Caco-2 (cell line): ENCODE data around the gene GID8. TPM values are rescaled to one million over a fixed set of nuclear protein-coding genes. Genes with fewer than 3 reads are reported as not detected.
"Not testable (repeated sequence)": the region's sequence is repeated elsewhere in the genome, so short reads cannot be mapped to it uniquely, and the experiment has no call there.

Source experiments
- BruUV-seq: library from RNA; stranded (reverse); fragments of 400-500 nt; replicated peaks from 2 replicates; lab custom pipeline; 2021; lab: Mats Ljungman, UMichigan
- CTCF ChIA-PET: fragments of 300-600 bp; sonication (Branson Sonifier 250); formaldehyde crosslinking; loops from one replicate; lab custom pipeline; 2022; ENCODE audit warnings: antibody characterized with exemption; lab: Charles Lee
- POLR2A ChIA-PET: fragments of 300-600 bp; sonication (Branson Sonifier 250); formaldehyde crosslinking; loops from one replicate; lab custom pipeline; 2022; ENCODE audit warnings: antibody characterized with exemption; lab: Charles Lee
- DNase-seq, 2 experiments: peaks; one replicate each; pipeline versions ENCODE4 v3.0.0 to v3.0.0-alpha.2; 2020 to 2022
- H3K27me3 ChIP-seq: replicated peaks from 2 replicates; pipeline ENCODE4 v1.6.0; 2011; ENCODE audit warnings: low read length; ENCODE audit not compliant: control insufficient read depth, insufficient read depth
- H3K36me3 ChIP-seq: 2 replicates; pipeline ENCODE4 v1.5.1; 2011; ENCODE audit warnings: low read length; ENCODE audit not compliant: control insufficient read depth, insufficient read depth
- H3K4me1 ChIP-seq: fragments of 250-450 bp; sonication (Bioruptor Pico); 2 replicates; pipeline ENCODE4 v1.5.1; 2020; ENCODE audit warnings: mild to moderate bottlenecking
- H3K4me3 ChIP-seq: 2 replicates; pipeline ENCODE4 v1.5.1; 2011; ENCODE audit warnings: low read depth, mild to moderate bottlenecking, control low read depth, low read length
- H3K9me3 ChIP-seq: fragments of 250-450 bp; sonication (Bioruptor Pico); 2 replicates; pipeline ENCODE4 v1.5.1; 2020; ENCODE audit warnings: mild to moderate bottlenecking, moderate library complexity
- H3K27ac Mint-ChIP-seq: one replicate; pipeline ENCODE4 v1.8.0; 2022; ENCODE audit warnings: mixed read lengths; ENCODE audit not compliant: unreplicated experiment
- H3K27me3 Mint-ChIP-seq: one replicate; pipeline ENCODE4 v1.8.0; 2022; ENCODE audit warnings: mixed read lengths; ENCODE audit not compliant: insufficient read depth, unreplicated experiment
- H3K36me3 Mint-ChIP-seq: one replicate; pipeline ENCODE4 v1.8.0; 2022; ENCODE audit warnings: mild to moderate bottlenecking, mixed read lengths; ENCODE audit not compliant: insufficient read depth, unreplicated experiment
- H3K4me1 Mint-ChIP-seq: one replicate; pipeline ENCODE4 v1.8.0; 2022; ENCODE audit warnings: low read depth, mixed read lengths; ENCODE audit not compliant: unreplicated experiment
- H3K4me3 Mint-ChIP-seq: one replicate; pipeline ENCODE4 v1.8.0; 2022; ENCODE audit warnings: mild to moderate bottlenecking, moderate library complexity, mixed read lengths; ENCODE audit not compliant: unreplicated experiment
- H3K9me3 Mint-ChIP-seq: one replicate; pipeline ENCODE4 v1.8.0; 2022; ENCODE audit warnings: mixed read lengths; ENCODE audit not compliant: unreplicated experiment
- CTCF ChIP-seq, 2 experiments: fragments of 200-600 bp in 1 of 2; IDR thresholded peaks; 1 replicate in 1 of 2; 2 replicates in 1 of 2; pipeline versions ENCODE4 v1.5.1 to v1.8.0; 2011 to 2022; ENCODE audit warnings: antibody characterized with exemption in 1 of 2, control low read depth in 1 of 2, inconsistent platforms in 1 of 2, low read depth in 1 of 2, low read length in 1 of 2, mild to moderate bottlenecking in 1 of 2, moderate library complexity in 1 of 2; ENCODE audit not compliant: insufficient read depth in 1 of 2, severe bottlenecking in 1 of 2, unreplicated experiment in 1 of 2
- intact Hi-C: fragments of 100-400 bp; cut with micrococcal nuclease; formaldehyde crosslinking; loops from one replicate; pipeline ENCODE4 v1.10.0; 2022; ENCODE audit not compliant: unreplicated experiment
- total RNA-seq: library from RNA; stranded (reverse); gene quantifications from 2 replicates; pipeline ENCODE4 v1.2.3, GENCODE V29; 2022

The GID8 gene
- total RNA-seq, 1 experiment from 2014 or later = 133 TPM

DNA sequence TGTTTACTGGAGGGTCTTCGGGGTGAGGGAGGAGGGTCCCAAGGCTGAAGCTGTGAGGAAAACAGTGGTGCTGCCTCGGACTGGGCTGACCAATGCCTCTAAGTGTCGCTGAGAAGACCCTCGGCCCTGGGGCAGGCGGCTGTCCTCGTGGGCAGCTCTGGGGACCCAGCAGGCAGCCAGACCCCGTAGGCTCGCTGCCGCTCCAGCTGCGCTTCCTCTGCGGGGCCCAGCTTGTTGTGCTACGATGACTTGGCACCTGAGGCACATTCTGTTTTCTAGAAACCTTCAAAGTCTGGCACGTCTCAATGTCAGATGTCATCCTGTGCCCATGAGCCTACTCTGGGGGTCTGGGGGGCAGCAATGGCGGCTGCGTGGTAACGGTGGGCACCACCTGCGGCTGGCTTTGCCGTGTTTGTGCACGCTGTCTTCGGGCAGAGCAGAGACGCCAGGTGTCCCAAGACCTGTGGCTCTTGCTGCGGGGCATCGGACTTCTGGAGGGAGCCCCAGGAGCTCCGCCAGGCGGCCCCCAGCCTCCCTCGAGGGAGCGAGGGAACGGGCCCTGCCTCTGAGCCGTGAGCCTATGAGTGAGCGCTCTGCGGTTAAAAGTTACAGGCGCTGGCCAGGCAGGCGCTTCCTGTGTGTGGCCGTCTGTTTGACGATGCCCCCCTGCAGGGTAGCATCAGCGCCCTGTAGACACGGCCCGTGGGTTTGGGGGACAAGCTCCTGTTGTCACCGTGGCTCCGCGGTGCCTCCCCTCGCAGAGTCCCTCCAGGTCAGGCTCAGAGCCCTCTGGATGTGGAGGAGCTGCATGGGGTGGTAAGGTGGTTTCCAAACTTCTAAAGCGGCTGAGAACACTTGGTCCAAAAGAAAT is 21.4 kb downstream of the GID8 start:
- Mint-ChIP-seq H3K9me3 (no peaks in the 10 kb centered on the region), H3K4me3 (no peak overlapping the region), H3K36me3 (peaks cover 68% of the 10 kb centered on the region), H3K4me1 (peaks cover 21% of the 10 kb centered on the region), H3K27ac (no peak overlapping the region), H3K27me3 (no peaks in the 10 kb centered on the region)
- CTCF ChIA-PET = interaction anchor here (2.1 kb wide), 1 partner anchor 13 kb away, joined by 8 read pairs; no protein-coding TSS in a partner anchor
- H3K36me3 ChIP-seq = peaks cover 22% of the 10 kb centered on the region
- BruUV-seq = no TSS peak
- POLR2A ChIA-PET = no interaction called here
- no peak for TF ChIP-seq CTCF (IDR thresholded peaks at IDR 0.05; ENCODE audit: insufficient read depth in 1 of 2, low read depth in 1 of 2, low read length in 1 of 2, severe bottlenecking in 1 of 2, unreplicated experiment in 1 of 2)
- intact Hi-C loops = no loop called here
- no peak overlapping the region for H3K4me3 ChIP-seq
- H3K27me3 ChIP-seq = no peaks in the 10 kb centered on the region
- peaks cover 20% of the 10 kb centered on the region for H3K4me1 ChIP-seq
- DNase-seq = no peak
- no peaks in the 10 kb centered on the region for H3K9me3 ChIP-seq

- peaks cover 13% of the 10 kb centered on the region for H3K4me1 ChIP-seq
- H3K4me3 ChIP-seq = no peak overlapping the region
- H3K4me1 Mint-ChIP-seq = peaks cover 16% of the 10 kb centered on the region
- no peaks in the 10 kb centered on the region for H3K9me3 Mint-ChIP-seq
- no peak for TF ChIP-seq CTCF (IDR thresholded peaks at IDR 0.05; ENCODE audit: insufficient read depth in 1 of 2, low read depth in 1 of 2, low read length in 1 of 2, severe bottlenecking in 1 of 2, unreplicated experiment in 1 of 2)
- CTCF ChIA-PET = interaction anchor here (2.1 kb wide), 1 partner anchor 13 kb away, joined by 8 read pairs; no protein-coding TSS in a partner anchor
- H3K9me3 ChIP-seq = no peaks in the 10 kb centered on the region
- peaks cover 69% of the 10 kb centered on the region for H3K36me3 Mint-ChIP-seq
- H3K36me3 ChIP-seq = peaks cover 24% of the 10 kb centered on the region
- no peaks in the 10 kb centered on the region for H3K27me3 Mint-ChIP-seq
- POLR2A ChIA-PET = no interaction called here
- no TSS peak for BruUV-seq
- H3K27me3 ChIP-seq = no peaks in the 10 kb centered on the region
- H3K27ac Mint-ChIP-seq = no peak overlapping the region
- DNase-seq = no peak
- intact Hi-C loops = no loop called here
- H3K4me3 Mint-ChIP-seq = no peak overlapping the region
These were observed 22.1 kb downstream of the GID8 start for GRCh38 chr20:62959998-62960436.

DNA sequence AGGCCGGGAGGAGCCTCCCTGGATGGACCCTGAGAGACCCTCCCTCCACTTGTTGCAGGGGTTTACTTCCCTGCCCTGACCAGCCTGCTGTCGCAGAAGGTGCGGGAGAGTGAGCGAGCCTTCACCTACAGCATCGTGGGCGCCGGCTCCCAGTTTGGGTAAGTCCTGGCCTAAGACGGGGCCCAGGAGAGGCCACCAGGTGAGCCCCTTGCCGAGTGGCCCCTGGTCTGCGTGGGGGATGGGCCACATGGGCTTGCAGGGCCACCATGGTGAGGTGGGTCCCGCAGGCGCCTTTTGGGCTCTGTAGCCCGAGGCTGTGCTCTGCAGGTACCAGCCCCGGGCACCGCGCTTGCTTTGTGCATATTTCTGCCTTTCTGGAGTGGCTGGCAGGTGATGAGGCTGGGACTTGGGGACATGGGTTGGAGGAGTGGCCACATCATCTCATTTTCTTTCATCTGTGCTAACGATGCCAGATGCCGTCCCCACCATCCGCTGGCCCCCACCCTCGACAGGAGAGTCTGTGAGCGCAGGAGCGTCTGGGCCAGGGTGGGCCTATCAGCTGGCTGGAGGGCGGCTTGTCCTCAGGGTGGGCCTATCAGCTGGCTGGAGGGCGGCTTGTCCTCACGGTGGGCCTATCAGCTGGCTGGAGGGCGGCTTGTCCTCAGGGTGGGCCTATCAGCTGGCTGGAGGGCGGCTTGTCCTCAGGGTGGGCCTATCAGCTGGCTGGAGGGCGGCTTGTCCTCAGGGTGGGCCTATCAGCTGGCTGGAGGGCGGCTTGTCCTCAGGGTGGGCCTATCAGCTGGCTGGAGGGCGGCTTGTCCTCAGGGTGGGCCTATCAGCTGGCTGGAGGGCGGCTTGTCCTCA is 22.7 kb downstream of the GID8 start:
- H3K4me3 Mint-ChIP-seq, H3K27me3 Mint-ChIP-seq, POLR2A ChIA-PET, H3K27ac Mint-ChIP-seq, BruUV-seq, H3K4me1 ChIP-seq, intact Hi-C loops, H3K9me3 ChIP-seq, DNase-seq, H3K27me3 ChIP-seq, H3K9me3 Mint-ChIP-seq, H3K4me3 ChIP-seq: not testable (repeated sequence)
- CTCF ChIA-PET = interaction anchor here (2.1 kb wide), 1 partner anchor 12 kb away, joined by 8 read pairs; no protein-coding TSS in a partner anchor
- H3K36me3 ChIP-seq = peaks cover 29% of the 10 kb centered on the region
- Mint-ChIP-seq H3K36me3 (peaks cover 66% of the 10 kb centered on the region), H3K4me1 (peaks cover 13% of the 10 kb centered on the region)
